Fibroblast of skin of right biceps (primary cell): ENCODE measurements around the gene KDM1B.
"Not testable (repeated sequence)": the region's sequence is repeated elsewhere in the genome, so short reads cannot be mapped to it uniquely, and the experiment has no call there.

Experiments used
- DNase-seq: peaks from one replicate; pipeline ENCODE4 v3.0.0-alpha.2; 2013

KDM1B gene

DNA sequence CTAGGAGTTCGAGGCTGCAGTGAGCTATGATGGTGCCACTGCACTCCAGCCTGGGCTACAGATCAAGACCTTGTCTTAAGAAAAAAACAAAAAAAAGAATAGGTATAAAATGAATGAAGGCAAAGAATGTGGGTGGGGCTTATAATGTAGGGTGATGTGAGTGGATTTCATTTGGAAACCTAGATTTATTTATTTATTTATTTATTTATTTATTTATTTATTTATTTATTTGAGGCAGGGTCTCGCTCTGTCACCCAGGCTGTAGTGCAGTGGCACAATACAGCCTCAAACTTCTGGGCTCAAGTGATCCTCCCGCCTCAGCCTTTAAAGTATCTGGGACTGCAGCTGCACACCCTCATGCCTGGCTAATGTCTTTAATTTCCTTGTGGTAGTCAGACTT, 3.8 kb upstream of the KDM1B start:
- not testable (repeated sequence) for DNase-seq

DNA sequence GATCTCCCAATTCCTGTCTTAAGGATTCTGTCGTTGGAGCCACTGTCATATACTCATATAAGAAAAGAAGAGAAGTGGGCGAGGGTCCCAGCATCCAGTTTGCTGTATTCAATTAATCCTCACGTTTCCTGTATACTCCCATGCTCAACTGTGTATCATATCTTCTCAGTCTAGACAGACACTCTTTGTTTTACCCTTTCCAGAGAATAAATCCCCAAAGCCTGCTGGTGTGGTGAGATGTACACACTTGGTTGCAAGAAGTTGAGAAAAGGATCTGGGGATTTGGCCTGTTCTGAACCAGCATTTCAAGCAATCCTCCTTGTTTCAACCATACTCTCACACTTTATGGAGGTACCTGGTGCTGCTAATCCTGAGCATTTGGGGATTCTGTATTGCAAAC, 3.4 kb upstream of the KDM1B start:
- DNase-seq: no peak

DNA sequence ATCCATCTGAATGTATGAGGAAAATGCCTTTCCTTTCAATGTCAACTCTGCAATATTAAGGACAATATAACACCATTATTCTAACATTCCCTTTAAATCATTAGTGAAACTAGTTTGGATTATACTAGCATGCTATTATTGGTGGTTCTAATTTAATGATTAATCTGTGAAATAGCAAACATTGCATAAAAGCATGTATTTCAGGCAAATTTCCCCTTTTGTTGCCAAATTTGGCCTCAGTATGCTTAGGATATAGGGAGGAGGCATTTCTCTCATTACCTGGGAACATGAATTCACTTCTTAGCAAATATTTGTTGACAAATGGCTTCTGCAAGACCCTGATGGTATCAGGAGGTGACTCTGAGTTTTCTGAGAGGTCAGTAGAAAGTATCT, 1.9 kb upstream of the KDM1B start:
- no peak for DNase-seq

- peak; percentile 4 for DNase-seq
Measured at GRCh38 chr6:18154507-18155149, 594 bp upstream of the KDM1B start, which contains the start of gene TPMT. TPMT (minus strand) TSS chr6:18155077; CDS start chr6:18149127, 5,950 bp downstream.

DNA sequence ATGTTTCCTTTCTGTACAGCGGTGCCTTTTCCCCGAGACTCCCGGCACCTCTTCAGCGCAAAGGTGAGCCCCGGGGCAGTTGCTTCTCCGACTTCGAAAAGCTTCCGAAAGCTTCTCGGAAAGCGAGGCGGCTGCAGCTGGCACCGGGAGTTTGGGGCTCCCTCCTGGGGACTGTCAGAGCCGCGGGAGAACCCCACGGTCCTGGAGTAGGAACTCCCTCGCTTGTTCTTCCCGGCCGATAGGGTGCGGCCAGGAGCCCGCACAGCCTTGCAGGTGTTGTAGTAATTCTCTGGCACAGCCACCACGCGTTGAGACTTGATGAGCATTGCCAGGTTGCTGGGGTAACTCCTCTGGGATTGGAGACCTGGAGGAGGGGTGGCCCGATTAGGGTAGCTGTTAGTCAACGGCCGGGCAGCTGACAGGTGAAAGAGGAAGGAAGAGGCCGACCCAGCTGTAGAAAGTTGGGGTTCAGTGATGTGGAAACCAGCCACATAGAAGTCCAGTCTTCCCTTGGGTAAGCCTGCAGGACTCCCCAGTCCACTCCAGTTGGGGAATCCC, 721 bp downstream of the KDM1B start:
- DNase-seq: peak; percentile 33

- DNase-seq: no peak
Measured at GRCh38 chr6:18160911-18161310, 5.7 kb downstream of the KDM1B start.

DNA sequence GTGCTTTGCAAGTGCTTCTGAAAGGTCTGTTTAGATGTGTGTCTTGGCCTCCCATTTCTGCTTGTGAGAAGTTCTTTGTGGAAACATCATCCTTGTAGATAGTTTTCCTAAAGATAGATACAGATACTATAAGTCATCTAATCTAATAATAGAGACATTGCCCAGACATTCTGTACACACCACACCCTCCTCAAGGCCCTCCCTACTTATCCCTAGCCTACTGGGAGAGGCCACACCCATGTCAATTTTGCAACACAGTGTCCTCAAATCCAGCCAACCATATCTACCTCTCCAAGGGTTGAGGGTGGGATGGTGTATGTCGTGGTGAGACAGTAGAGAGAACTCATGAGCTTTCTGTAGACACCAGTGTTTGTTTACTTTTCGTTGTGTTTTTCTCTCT, 6.2 kb downstream of the KDM1B start:
- no peak for DNase-seq

DNA sequence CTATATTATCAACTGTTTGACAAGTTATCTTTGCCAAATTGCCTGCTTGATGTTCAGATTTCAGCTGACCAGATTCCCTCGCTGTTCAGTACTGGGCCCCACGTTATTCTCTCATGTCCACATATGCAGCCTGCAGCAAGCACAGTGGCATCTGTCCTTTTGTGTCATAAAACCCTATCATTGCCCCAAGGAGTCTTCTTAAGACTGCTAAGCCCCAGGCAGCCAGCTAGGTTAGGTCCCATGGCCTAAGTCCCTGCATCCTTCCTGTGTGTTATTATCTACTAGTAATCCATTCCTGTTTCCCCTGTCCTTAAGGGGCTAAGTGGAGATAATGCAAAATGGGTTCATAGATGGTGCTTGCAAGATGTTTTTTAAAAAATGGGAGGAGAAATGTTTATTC, 7.2 kb downstream of the KDM1B start:
- no peak for DNase-seq

DNA sequence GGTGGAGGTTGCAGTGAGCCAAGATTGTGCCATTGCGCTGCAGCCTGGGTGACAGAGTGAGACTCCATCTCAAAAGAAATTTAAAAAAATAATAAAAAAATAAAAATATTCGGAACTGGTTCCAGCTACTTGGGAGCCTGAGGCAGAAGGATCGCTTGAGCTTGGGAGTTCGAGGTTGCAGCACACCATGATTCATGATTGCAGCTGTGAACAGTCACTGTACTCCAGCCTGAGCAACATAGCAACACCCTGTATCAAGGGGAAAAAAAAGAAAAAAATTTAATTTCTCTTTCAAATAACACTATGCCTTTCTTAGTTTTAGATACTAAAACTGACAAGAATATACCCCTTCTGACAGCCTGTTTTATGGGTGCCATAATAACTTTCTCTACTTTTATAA, 10.5 kb downstream of the KDM1B start:
- DNase-seq: no peak

GRCh38 chr6:18166312-18167036, 11.3 kb downstream of the KDM1B start:
- DNase-seq: peak; percentile 9

GRCh38 chr6:18168264-18168663, 13.0 kb downstream of the KDM1B start:
- DNase-seq: no peak

DNA sequence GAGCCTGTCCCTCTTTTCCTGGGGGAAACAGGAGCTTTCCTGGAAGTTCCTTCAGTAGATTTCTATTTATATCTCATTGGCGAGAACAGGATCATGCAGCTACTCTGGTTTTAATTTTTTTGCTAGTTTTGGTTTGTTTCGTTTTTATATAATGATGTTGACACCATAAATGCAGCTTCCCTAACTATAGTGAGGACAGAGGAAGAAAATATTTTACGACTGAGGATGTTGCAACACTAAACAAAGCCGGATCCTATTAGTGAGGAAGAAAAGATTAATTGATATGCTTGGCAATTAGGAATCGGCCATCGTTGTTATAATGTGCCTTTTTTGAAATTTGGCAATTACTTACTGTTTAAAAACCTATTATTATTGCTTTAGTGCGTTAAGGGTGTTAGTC, 16.6 kb downstream of the KDM1B start:
- no peak for DNase-seq

DNA sequence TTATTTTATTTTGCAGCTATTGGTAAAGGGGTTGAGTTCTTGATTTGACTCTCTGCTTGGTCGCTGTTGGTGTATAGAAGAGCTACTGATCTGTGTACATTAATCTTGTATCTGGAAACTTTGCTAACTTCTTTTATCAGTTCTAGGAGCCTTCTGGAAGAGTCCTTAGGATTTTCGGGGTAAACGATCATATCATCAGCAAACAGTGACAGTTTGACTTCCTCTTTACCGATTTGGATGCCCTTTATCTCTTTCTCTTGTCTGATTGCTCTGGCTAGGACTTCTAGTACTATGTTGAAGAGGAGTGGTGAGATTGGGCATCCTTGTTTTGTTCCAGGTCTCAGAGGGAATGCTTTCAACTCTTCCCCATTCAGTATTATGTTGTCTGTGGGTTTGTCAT, 21.0 kb downstream of the KDM1B start:
- not testable (repeated sequence) for DNase-seq

DNA sequence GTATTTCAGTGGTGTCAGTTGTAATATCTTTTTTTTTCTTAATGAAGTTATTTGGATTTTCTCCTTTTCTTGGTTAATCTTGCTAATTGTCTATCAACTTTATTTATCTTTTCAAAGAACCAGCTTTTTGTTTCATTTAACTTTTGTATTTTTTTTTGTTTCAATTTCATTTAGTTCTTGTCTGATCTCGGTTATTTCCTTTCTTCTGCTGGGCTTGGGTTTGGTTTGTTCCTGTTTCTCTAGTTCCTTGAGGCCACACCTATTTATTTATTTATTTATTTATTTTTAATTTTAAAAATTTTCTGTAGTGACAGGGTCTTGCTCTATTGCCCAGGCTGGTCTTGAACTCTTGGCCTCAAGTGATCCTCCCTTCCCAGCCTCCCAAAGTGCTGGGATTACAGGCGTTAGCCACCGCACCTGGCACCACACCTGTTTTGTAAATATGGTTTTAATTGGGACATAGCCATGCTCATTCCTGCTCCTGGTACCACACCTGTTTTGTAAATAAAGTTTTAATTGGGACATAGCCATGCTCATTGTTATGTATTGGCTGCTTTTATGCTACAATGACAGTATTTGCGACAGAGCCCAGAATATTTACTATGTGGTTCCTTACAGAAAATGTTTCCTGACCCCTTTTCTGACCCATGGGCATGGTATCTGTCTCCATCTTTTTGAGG, 22.2 kb downstream of the KDM1B start:
- no peak for DNase-seq

DNA sequence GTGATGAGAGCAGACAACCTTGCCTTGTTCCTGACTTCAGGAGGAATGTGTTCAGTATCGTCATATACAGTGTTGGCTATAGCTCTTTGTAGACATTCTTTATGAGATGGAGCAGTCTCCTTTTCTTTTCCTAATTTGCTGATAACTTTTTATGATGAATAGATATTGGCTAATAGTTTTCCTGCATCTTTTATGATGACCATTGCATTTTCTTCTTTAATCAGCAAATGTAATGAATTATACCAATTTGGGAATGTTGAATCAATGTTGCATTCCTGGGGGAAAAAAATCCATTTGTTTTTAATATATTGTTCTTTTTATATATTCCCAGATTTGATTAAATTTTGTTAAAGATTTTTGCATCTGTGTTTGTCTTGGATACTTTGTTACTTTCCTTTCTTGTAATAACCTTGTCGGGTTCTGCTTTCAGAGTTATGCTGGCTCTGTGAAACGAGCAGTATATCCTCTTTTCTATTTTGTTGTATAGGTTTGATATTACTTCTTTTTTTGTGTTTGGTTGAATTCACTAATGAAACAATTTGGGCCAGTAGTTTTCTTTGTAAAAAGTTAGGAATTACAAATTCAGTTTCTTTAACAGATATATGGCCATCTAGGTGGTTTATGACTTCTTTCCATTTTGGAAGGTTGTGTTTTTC, 23.9 kb downstream of the KDM1B start:
- no peak for DNase-seq

- DNase-seq: no peak
Measured at GRCh38 chr6:18179770-18180356, 24.6 kb downstream of the KDM1B start.

DNA sequence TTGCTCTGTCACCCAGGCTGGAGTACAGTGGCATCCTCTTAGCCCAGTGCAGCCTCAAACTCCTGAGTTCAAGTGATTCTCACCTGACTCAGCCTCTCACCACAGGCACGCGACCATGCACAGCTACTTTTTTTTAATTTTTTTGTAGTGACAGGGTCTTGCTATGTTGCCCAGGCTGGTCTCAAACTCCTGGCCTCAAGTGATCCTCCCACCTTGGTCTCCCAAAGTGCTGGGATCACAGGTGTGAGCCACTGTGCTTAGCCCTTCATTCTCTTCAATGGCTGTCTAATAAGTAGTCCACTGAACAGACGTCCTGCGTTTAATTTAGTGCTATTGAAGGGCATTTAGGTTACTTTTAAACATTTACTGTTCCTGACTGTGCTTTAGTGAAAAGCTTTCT, 27.3 kb downstream of the KDM1B start:
- DNase-seq: no peak

DNA sequence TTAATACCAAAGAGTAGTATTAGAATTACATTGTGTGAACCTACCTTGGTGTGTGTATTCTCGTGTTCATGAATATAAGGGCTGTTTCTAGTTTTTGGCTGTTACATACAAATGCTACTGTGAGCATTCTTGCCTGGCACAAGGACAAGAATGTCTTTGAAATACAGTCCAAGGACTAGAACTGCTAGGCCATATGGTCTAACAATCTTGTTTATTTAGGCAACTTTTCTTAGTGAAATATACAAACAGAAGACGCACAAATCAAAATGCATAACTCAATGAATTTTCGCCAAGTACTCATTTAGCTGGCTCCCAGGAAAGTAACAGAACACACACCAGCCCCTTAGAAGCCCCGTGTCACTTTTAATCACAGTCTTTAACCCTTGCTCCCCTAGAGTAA, 28.5 kb downstream of the KDM1B start:
- DNase-seq: no peak

GRCh38 chr6:18185624-18186023, 30.4 kb downstream of the KDM1B start:
- DNase-seq: no peak

DNA sequence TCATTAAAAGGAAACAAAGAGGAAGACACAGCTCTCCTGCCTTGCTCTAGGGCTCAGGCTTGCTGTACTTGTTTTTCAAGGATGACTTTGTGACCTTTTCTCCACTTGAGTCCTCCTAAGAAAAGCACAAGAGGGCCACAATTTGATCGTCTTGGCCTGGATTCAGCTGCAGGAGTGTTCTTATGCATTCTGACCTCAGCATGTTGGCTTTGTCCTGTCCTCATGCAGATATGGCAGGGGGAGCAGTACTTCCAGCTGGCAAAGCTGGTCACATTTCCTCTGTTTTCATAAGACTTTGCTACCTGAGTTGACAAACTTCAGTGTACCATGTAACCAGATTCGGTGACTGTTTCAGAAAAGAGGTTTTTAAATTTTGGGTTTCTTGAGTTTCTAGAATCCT, 30.8 kb downstream of the KDM1B start:
- DNase-seq: no peak

DNA sequence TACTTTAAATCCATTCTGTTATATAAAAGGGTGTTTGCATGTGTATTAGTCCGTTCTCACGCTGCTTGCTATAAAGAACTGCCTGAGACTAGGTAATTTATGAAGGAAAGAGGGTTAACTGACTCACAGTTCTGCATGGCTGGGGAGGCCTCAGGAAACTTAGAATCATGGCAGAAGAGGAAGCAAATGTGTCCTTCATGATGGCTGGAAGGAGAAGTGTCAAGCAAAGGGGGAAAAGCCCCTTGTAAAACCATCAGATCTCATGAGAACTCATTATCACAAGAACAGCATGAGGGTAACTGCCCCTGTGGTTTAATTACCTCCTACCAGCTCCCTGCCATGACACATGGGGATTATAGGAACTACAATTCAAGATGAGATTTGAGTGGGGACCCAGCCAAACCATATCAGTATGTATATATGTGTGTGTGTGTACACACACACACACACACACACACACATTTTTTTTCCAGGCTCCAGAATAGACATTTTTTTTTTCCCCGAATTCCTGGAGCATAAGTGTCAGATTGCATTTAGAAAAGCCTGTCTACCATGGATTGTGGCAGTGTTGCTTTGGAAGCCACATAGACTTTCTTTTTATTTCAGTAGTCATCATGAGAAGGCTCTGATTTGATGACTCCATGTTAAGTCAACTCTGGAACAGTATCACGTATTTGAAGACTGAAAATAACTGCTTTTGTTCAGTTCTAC, 31.5 kb downstream of the KDM1B start:
- DNase-seq: peak; percentile 53

GRCh38 chr6:18187701-18188100, 32.5 kb downstream of the KDM1B start:
- DNase-seq: no peak
